GM23338 (cell line): ENCODE data around the gene IZUMO2. TPM values are rescaled to one million over a fixed set of nuclear protein-coding genes. Genes with fewer than 3 reads are reported as not detected.

ENCODE experiments used
- ATAC-seq: fragments of 200-7000 bp; cut with Tn5 transposase; 3 replicates; pipeline ENCODE4 v1.9.1; 2020
- DNase-seq: peaks from one replicate; pipeline ENCODE4 v3.0.0-alpha.2; 2015; ENCODE audit warnings: low spot score
- H2AFZ ChIP-seq: fragments of 200-600 bp; sonication (generic); 2 replicates; pipeline ENCODE4 v1.8.0; 2016; ENCODE audit warnings: antibody characterized with exemption, mild to moderate bottlenecking, moderate library complexity
- H3F3A ChIP-seq: fragments of 200-600 bp; sonication (generic); replicated peaks from 2 replicates; pipeline ENCODE4 v1.8.0; 2017; ENCODE audit warnings: antibody characterized with exemption, mixed run types, low read depth
- H3K27ac ChIP-seq: fragments of 200-600 bp; sonication (generic); 2 replicates; pipeline ENCODE4 v1.6.1; 2016; ENCODE audit warnings: low read depth
- H3K27me3 ChIP-seq: fragments of 200-600 bp; sonication (generic); 2 replicates; pipeline ENCODE4 v1.8.0; 2016; ENCODE audit warnings: mild to moderate bottlenecking, mixed run types, moderate library complexity; ENCODE audit not compliant: insufficient read depth
- H3K36me3 ChIP-seq: fragments of 200-600 bp; sonication (generic); 2 replicates; pipeline ENCODE4 v1.8.0; 2016; ENCODE audit warnings: mild to moderate bottlenecking; ENCODE audit not compliant: insufficient read depth
- H3K4me1 ChIP-seq: fragments of 200-600 bp; sonication (generic); 2 replicates; pipeline ENCODE4 v1.8.0; 2016; ENCODE audit warnings: mild to moderate bottlenecking, moderate library complexity; ENCODE audit not compliant: insufficient read depth
- H3K4me2 ChIP-seq: fragments of 200-600 bp; sonication (generic); 2 replicates; pipeline ENCODE4 v1.7.1; 2017; ENCODE audit warnings: mixed run types
- H3K4me3 ChIP-seq: fragments of 200-600 bp; sonication (generic); 2 replicates; pipeline ENCODE4 v1.6.1; 2016; ENCODE audit warnings: mixed run types
- H3K79me2 ChIP-seq: fragments of 200-600 bp; sonication (generic); replicated peaks from 2 replicates; pipeline ENCODE4 v1.8.0; 2017; ENCODE audit warnings: mild to moderate bottlenecking; ENCODE audit not compliant: insufficient read depth
- H3K9me2 ChIP-seq: fragments of 200-600 bp; sonication (generic); 2 replicates; pipeline ENCODE4 v1.8.0; 2017; ENCODE audit not compliant: insufficient read depth
- H4K20me1 ChIP-seq: fragments of 200-600 bp; sonication (generic); replicated peaks from 2 replicates; pipeline ENCODE4 v1.8.0; 2017; ENCODE audit warnings: mild to moderate bottlenecking; ENCODE audit not compliant: insufficient read depth
- H3K27ac Mint-ChIP-seq: 2 replicates; pipeline ENCODE4 v1.8.0; 2020; ENCODE audit warnings: inconsistent platforms, mild to moderate bottlenecking, moderate library complexity, mixed read lengths
- H3K27me3 Mint-ChIP-seq: 3 replicates; pipeline ENCODE4 v1.8.0; 2022; ENCODE audit warnings: low read depth, mild to moderate bottlenecking, moderate library complexity, mixed read lengths, inconsistent platforms; ENCODE audit not compliant: insufficient read depth, poor library complexity
- H3K36me3 Mint-ChIP-seq: 3 replicates; pipeline ENCODE4 v1.8.0; 2021; ENCODE audit warnings: low read depth, mild to moderate bottlenecking, inconsistent platforms, moderate library complexity, mixed read lengths
- H3K4me1 Mint-ChIP-seq: 3 replicates; pipeline ENCODE4 v1.8.0; 2020; ENCODE audit warnings: mild to moderate bottlenecking, inconsistent platforms, mixed read lengths
- H3K4me3 Mint-ChIP-seq: 3 replicates; pipeline ENCODE4 v1.8.0; 2021; ENCODE audit warnings: moderate library complexity, mild to moderate bottlenecking, inconsistent platforms, mixed read lengths
- H3K9me3 Mint-ChIP-seq: 3 replicates; pipeline ENCODE4 v1.8.0; 2020; ENCODE audit warnings: moderate library complexity, mild to moderate bottlenecking, inconsistent platforms, mixed read lengths
- EZH2 ChIP-seq: fragments of 200-600 bp; sonication (generic); IDR thresholded peaks from one replicate; pipeline ENCODE4 v1.8.0; 2017; ENCODE audit warnings: antibody characterized with exemption, mild to moderate bottlenecking, low read depth; ENCODE audit not compliant: unreplicated experiment
- EZH2phosphoT487 ChIP-seq: fragments of 200-600 bp; sonication (generic); IDR thresholded peaks from one replicate; pipeline ENCODE4 v1.8.1; 2018; ENCODE audit warnings: antibody characterized with exemption; ENCODE audit not compliant: unreplicated experiment
- JUNB ChIP-seq: IDR thresholded peaks from one replicate; pipeline ENCODE4 v1.6.1; 2016; ENCODE audit warnings: antibody characterized with exemption; ENCODE audit not compliant: unreplicated experiment
- ZNF114 ChIP-seq: fragments of 250-450 bp; sonication (Bioruptor Pico); IDR thresholded peaks from 2 replicates; pipeline ENCODE4 v1.5.0; 2020; ENCODE audit warnings: mild to moderate bottlenecking, moderate library complexity
- ZNF331 ChIP-seq: fragments of 250-450 bp; sonication (Bioruptor Pico); IDR thresholded peaks from 2 replicates; pipeline ENCODE4 v1.5.0; 2020; ENCODE audit warnings: low read depth, mild to moderate bottlenecking, moderate library complexity
- polyA plus RNA-seq: library from polyadenylated mRNA; unstranded; fragments of >200 nt; fragmentation: Nextera tagmentation; extraction: Ambion mirVana; gene quantifications from 2 replicates; pipeline ENCODE4 v1.2.1, GENCODE V29; 2016
- total RNA-seq: library from RNA; depleted of rRNA; stranded (reverse); fragments of >200 nt; shearing (Covaris generic); gene quantifications from 2 replicates; pipeline ENCODE4 v1.2.3, GENCODE V29; 2014
- TF ChIP-seq, protein P1 (sequence below), 2 experiments: fragments of 200-600 bp in 1 of 2; sonication (generic) in 1 of 2; conservative IDR thresholded peaks; 2 replicates each; pipeline versions ENCODE4 v1.5.1 to v1.6.1; 2016 to 2017; ENCODE audit warnings: antibody characterized with exemption in 2 of 2, low read depth in 2 of 2, mild to moderate bottlenecking in 2 of 2, moderate library complexity in 1 of 2
- TF ChIP-seq, protein P2 (sequence below): IDR thresholded peaks from 2 replicates; pipeline ENCODE4 v1.6.1; 2016; ENCODE audit warnings: antibody characterized with exemption
- TF ChIP-seq, protein P3 (sequence below): IDR thresholded peaks from one replicate; pipeline ENCODE4 v1.6.1; 2018; ENCODE audit warnings: antibody characterized with exemption; ENCODE audit not compliant: unreplicated experiment
- TF ChIP-seq, protein P4 (sequence below): fragments of 250-450 bp; sonication (Bioruptor Pico); IDR thresholded peaks from 2 replicates; pipeline ENCODE4 v1.5.0; 2020; ENCODE audit warnings: mild to moderate bottlenecking, moderate library complexity

IZUMO2 gene
- total and polyA plus RNA-seq, 2 experiments from 2014 or later = 3.1 to 5.0 TPM

DNA sequence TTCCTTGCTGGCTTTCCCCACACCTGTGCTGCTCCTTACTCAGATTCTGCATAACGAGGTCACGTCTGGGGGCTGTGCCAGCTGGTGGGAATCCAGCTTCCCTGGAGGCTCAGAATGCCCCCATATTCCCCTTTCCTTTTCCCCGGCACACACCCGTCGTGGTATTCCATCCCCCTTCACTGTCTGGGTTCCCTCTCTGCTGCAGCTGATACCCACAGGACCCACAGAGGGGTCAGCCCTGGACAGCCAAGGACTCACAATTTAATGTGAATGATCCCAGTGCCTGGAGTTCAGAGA is 36.1 kb upstream of the IZUMO2 start:
- TF ChIP-seq EZH2 (no peak), ZNF114 (CRISPR knock-in tag) (no peak), JUNB (no peak), EZH2phosphoT487 (no peak), ZNF331 (no peak)
- TF ChIP-seq, protein P1, sequence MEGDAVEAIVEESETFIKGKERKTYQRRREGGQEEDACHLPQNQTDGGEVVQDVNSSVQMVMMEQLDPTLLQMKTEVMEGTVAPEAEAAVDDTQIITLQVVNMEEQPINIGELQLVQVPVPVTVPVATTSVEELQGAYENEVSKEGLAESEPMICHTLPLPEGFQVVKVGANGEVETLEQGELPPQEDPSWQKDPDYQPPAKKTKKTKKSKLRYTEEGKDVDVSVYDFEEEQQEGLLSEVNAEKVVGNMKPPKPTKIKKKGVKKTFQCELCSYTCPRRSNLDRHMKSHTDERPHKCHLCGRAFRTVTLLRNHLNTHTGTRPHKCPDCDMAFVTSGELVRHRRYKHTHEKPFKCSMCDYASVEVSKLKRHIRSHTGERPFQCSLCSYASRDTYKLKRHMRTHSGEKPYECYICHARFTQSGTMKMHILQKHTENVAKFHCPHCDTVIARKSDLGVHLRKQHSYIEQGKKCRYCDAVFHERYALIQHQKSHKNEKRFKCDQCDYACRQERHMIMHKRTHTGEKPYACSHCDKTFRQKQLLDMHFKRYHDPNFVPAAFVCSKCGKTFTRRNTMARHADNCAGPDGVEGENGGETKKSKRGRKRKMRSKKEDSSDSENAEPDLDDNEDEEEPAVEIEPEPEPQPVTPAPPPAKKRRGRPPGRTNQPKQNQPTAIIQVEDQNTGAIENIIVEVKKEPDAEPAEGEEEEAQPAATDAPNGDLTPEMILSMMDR (conservative IDR thresholded peaks at IDR 0.05; ENCODE audit: low read depth in 2 of 2) = no peak
- TF ChIP-seq, protein P2, sequence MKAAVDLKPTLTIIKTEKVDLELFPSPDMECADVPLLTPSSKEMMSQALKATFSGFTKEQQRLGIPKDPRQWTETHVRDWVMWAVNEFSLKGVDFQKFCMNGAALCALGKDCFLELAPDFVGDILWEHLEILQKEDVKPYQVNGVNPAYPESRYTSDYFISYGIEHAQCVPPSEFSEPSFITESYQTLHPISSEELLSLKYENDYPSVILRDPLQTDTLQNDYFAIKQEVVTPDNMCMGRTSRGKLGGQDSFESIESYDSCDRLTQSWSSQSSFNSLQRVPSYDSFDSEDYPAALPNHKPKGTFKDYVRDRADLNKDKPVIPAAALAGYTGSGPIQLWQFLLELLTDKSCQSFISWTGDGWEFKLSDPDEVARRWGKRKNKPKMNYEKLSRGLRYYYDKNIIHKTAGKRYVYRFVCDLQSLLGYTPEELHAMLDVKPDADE = no peak
- TF ChIP-seq, protein P3, sequence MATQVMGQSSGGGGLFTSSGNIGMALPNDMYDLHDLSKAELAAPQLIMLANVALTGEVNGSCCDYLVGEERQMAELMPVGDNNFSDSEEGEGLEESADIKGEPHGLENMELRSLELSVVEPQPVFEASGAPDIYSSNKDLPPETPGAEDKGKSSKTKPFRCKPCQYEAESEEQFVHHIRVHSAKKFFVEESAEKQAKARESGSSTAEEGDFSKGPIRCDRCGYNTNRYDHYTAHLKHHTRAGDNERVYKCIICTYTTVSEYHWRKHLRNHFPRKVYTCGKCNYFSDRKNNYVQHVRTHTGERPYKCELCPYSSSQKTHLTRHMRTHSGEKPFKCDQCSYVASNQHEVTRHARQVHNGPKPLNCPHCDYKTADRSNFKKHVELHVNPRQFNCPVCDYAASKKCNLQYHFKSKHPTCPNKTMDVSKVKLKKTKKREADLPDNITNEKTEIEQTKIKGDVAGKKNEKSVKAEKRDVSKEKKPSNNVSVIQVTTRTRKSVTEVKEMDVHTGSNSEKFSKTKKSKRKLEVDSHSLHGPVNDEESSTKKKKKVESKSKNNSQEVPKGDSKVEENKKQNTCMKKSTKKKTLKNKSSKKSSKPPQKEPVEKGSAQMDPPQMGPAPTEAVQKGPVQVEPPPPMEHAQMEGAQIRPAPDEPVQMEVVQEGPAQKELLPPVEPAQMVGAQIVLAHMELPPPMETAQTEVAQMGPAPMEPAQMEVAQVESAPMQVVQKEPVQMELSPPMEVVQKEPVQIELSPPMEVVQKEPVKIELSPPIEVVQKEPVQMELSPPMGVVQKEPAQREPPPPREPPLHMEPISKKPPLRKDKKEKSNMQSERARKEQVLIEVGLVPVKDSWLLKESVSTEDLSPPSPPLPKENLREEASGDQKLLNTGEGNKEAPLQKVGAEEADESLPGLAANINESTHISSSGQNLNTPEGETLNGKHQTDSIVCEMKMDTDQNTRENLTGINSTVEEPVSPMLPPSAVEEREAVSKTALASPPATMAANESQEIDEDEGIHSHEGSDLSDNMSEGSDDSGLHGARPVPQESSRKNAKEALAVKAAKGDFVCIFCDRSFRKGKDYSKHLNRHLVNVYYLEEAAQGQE = no peak
- TF ChIP-seq, protein P4, sequence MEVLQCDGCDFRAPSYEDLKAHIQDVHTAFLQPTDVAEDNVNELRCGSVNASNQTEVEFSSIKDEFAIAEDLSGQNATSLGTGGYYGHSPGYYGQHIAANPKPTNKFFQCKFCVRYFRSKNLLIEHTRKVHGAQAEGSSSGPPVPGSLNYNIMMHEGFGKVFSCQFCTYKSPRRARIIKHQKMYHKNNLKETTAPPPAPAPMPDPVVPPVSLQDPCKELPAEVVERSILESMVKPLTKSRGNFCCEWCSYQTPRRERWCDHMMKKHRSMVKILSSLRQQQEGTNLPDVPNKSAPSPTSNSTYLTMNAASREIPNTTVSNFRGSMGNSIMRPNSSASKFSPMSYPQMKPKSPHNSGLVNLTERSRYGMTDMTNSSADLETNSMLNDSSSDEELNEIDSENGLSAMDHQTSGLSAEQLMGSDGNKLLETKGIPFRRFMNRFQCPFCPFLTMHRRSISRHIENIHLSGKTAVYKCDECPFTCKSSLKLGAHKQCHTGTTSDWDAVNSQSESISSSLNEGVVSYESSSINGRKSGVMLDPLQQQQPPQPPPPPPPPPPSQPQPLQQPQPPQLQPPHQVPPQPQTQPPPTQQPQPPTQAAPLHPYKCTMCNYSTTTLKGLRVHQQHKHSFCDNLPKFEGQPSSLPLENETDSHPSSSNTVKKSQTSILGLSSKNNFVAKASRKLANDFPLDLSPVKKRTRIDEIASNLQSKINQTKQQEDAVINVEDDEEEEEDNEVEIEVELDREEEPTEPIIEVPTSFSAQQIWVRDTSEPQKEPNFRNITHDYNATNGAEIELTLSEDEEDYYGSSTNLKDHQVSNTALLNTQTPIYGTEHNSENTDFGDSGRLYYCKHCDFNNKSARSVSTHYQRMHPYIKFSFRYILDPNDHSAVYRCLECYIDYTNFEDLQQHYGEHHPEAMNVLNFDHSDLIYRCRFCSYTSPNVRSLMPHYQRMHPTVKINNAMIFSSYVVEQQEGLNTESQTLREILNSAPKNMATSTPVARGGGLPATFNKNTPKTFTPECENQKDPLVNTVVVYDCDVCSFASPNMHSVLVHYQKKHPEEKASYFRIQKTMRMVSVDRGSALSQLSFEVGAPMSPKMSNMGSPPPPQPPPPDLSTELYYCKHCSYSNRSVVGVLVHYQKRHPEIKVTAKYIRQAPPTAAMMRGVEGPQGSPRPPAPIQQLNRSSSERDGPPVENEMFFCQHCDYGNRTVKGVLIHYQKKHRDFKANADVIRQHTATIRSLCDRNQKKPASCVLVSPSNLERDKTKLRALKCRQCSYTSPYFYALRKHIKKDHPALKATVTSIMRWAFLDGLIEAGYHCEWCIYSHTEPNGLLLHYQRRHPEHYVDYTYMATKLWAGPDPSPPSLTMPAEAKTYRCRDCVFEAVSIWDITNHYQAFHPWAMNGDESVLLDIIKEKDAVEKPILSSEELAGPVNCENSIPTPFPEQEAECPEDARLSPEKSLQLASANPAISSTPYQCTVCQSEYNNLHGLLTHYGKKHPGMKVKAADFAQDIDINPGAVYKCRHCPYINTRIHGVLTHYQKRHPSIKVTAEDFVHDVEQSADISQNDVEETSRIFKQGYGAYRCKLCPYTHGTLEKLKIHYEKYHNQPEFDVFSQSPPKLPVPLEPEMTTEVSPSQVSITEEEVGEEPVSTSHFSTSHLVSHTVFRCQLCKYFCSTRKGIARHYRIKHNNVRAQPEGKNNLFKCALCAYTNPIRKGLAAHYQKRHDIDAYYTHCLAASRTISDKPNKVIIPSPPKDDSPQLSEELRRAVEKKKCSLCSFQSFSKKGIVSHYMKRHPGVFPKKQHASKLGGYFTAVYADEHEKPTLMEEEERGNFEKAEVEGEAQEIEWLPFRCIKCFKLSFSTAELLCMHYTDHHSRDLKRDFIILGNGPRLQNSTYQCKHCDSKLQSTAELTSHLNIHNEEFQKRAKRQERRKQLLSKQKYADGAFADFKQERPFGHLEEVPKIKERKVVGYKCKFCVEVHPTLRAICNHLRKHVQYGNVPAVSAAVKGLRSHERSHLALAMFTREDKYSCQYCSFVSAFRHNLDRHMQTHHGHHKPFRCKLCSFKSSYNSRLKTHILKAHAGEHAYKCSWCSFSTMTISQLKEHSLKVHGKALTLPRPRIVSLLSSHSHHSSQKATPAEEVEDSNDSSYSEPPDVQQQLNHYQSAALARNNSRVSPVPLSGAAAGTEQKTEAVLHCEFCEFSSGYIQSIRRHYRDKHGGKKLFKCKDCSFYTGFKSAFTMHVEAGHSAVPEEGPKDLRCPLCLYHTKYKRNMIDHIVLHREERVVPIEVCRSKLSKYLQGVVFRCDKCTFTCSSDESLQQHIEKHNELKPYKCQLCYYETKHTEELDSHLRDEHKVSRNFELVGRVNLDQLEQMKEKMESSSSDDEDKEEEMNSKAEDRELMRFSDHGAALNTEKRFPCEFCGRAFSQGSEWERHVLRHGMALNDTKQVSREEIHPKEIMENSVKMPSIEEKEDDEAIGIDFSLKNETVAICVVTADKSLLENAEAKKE (CRISPR knock-in tag) = no peak
- H3K27me3 Mint-ChIP-seq = peaks cover 3% of the 10 kb centered on the region
- 0 out of 2 replicates have a peak, but pooled peaks cover 1% of the 10 kb centered on the region for H4K20me1 ChIP-seq

More for the DNA sequence above, 36.1 kb upstream of the IZUMO2 start:
- Histone ChIP-seq H2AFZ (no peak overlapping the region), H3K4me3 (no peak overlapping the region), H3F3A (peaks cover 3% of the 10 kb centered on the region; the same call in 1 of the 2 replicates), H3K9me2 (no peaks in the 10 kb centered on the region), H3K4me2 (no peak overlapping the region), H3K36me3 (no peaks in the 10 kb centered on the region), H3K79me2 (no peaks in the 10 kb centered on the region), H3K27ac (no peak overlapping the region), H3K4me1 (peaks cover 4% of the 10 kb centered on the region; the same call in 1 of the 2 replicates), H3K27me3 (peaks cover 12% of the 10 kb centered on the region)
- H3K27ac Mint-ChIP-seq = no peak overlapping the region
- peaks cover 45% of the 10 kb centered on the region for H3K36me3 Mint-ChIP-seq
- ATAC-seq (no peak), DNase-seq (no peak)
- peaks cover 92% of the 10 kb centered on the region for H3K9me3 Mint-ChIP-seq
- no peaks in the 10 kb centered on the region for H3K4me1 Mint-ChIP-seq
- no peak overlapping the region for H3K4me3 Mint-ChIP-seq
